Activated effector memory CD4-positive, alpha-beta T cell treated with Interleukin-2 at 50 U/mL for 16 hours (primary cell): ENCODE data around the gene CD34.
"Not testable (repeated sequence)": the region's sequence is repeated elsewhere in the genome, so short reads cannot be mapped to it uniquely, and the experiment has no call there.

Experiments
- DNase-seq: peaks from one replicate; pipeline ENCODE4 v3.0.0-alpha.2; 2020

Gene CD34

DNA sequence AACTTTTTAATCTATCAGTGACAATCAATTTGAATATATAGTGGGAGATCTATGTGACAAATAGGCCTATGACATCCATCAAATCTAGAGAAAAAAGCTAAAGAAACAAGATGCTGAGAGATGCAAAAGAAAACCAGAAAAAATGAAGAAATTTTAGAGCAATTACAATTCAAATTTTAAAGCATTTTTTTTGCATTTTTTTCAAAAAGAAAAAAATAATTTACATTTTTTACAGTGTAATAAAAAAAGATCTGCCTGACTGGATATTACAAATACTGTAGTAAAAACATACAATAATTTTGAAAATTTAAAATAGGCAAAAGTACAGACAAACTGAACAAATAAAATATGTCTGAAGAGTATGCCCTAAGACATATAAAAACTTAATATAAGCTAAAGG is 14.4 kb downstream of the CD34 start:
- DNase-seq = no peak

GRCh38 chr1:207894704-207895103 is 16.2 kb downstream of the CD34 start:
- DNase-seq = no peak

DNA sequence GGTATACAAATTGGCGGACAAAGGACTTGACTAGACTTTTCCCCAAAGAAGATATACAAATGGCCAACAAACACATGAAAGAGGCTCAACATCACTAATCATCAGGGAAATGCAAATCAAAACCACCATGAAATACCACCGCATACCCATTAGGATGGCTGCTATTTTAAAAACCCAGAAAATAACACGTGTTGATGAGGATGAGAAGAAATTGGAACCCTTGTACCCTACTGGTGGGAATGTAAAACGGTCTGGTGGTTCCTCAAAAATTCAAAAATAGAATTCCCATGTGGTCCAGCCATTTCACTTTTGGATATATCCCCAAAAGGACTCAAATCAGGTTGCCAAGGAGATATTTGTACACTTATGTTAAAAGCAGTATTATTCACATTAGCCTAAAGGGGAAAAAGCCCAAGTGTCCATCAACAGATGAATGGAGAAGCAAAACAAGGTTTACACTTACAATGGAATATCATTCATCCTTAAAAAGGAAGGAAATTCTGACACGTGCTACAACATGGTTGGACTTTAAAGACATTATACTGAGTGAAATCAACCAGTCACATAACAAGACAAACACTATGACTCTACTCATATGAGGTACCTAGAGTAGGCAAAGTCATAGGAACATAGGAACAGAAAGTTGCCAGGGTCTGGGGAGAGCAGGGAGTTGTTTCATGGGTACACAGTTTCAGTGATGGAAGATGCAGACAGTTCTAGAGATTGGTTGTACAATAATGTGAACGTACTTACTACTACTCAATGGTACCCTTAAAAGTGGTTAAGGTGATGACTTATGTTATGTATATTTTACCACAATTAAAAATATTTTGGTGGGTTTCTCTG is 17.0 kb downstream of the CD34 start:
- DNase-seq = no peak

DNA sequence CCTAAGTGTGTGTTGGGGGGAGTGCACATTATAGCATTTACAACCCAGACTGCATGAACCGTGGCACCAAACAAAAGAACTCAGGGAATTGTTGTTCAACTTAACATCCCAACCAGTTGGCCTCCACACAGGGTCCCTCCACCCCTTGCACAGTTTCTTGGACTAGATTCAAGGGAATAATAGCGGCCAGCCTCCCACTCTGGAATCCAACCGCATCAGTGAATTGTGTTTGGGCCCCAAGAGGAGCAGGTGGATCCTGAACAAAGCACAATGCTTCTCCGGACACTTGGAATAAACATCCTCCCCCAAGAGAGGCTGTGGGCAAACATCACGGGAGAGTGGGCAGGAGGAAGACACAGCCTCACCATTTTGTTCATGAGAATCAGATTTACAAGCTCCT is 18.2 kb downstream of the CD34 start:
- no peak for DNase-seq

- no peak for DNase-seq
Measured at GRCh38 chr1:207891148-207891547, 19.8 kb downstream of the CD34 start.

- no peak for DNase-seq
Measured at GRCh38 chr1:207890136-207890738, 20.7 kb downstream of the CD34 start.

DNA sequence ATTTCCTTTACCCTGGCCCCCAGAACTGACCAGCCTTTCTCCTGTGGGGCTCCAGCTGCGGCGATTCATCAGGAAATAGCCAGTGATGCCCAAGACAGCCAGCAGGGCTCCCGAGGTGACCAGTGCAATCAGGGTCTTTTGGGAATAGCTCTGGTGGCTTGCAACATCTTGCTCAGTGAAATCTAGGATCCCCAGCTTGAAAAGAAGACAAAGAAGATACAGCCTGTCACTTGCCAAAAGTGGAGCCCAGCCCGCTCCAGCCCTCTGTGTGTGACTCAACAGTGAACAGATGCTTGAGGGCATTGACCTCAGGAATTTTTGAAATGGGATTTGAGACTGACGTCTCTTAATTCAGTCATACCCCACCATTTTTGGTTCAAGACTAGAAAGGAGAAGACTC is 22.3 kb downstream of the CD34 start:
- DNase-seq = no peak

- DNase-seq = no peak
Measured at GRCh38 chr1:207887542-207888201, 23.3 kb downstream of the CD34 start.

- no peak for DNase-seq
Measured at GRCh38 chr1:207886227-207886626, 24.7 kb downstream of the CD34 start.

- DNase-seq = peak; percentile 50
Measured at GRCh38 chr1:207885129-207886032, 25.5 kb downstream of the CD34 start.

- no peak for DNase-seq
Measured at GRCh38 chr1:207884266-207885029, 26.5 kb downstream of the CD34 start.

- DNase-seq = no peak
Measured at GRCh38 chr1:207883660-207884250, 27.2 kb downstream of the CD34 start.

DNA sequence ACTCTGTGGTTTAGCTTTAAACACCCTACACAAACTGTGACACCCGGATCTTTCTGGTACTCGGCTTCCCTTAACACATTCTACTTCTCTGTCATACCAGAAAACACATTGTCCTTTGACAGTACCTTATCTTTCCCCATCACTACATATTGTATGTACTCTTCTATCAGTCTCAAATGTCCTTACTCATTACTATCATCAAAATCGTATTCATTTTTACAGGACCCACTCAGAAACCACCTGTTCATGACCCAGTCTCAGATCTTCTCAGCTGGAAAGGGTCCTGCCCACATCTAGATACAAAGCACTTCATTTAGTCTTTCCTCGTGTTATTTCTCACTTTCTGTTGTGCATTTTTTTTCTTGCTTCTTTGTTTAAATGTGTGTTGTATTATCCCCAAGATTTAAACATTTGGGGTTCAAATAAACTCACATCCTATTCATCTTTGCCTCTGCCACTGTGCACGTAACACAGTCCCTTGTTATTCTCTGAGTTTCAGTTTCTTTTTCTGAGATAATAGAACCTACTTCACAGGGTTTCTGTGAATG is 27.7 kb downstream of the CD34 start:
- no peak for DNase-seq

GRCh38 chr1:207882692-207883091 is 28.2 kb downstream of the CD34 start:
- DNase-seq = no peak

- no peak for DNase-seq
Measured at GRCh38 chr1:207878939-207879338, 32.0 kb downstream of the CD34 start.

DNA sequence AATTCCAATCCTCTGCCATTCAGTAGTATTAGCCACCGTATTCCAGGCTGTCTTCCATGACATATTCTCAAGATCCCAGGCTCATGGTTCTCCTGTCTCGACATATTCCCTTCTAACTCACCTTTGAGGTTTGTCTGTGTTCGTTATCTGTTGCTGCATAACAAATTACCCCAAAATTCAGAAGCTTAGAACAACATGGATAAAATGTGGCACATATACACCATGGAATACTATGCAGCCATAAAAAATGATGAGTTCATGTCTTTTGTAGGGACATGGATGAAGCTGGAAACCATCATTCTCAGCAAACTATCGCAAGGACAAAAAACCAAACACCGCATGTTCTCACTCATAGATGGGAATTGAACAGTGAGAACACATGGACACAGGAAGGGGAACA is 33.0 kb downstream of the CD34 start:
- not testable (repeated sequence) for DNase-seq

DNA sequence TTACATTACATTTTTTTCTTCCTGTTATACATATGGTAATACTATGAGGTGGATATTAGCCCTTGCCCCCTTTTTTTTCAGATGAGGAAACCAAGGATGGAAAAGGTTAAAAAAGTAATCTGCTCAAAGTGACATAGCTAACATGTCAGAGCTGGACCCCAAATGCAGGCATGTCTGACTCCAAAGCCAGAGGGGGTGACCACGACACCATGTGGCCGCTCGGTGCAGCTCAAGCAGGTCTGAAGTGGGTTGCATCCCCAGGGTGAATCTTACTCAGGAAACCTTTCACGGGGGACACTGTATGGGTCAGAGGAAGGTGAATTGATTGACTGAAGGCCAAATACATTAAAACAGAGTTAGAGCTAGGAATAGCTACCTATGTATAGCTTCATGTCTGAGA is 34.8 kb downstream of the CD34 start:
- no peak for DNase-seq

- DNase-seq = no peak
Measured at GRCh38 chr1:207875532-207875931, 35.4 kb downstream of the CD34 start.

GRCh38 chr1:207873055-207873890 is 37.7 kb downstream of the CD34 start:
- DNase-seq = peak; percentile 24

GRCh38 chr1:207872621-207873020 is 38.3 kb downstream of the CD34 start:
- no peak for DNase-seq
